Activated effector memory CD4-positive, alpha-beta T cell treated with Interleukin-2 at 50 U/mL for 16 hours (primary cell): ENCODE measurements around the gene PKD1.
A peak's percentile ranks its signal among the peaks of the same experiment; 100 is the strongest.

Experiments used
- DNase-seq: peaks from one replicate; pipeline ENCODE4 v3.0.0-alpha.2; 2020

PKD1 gene

DNA sequence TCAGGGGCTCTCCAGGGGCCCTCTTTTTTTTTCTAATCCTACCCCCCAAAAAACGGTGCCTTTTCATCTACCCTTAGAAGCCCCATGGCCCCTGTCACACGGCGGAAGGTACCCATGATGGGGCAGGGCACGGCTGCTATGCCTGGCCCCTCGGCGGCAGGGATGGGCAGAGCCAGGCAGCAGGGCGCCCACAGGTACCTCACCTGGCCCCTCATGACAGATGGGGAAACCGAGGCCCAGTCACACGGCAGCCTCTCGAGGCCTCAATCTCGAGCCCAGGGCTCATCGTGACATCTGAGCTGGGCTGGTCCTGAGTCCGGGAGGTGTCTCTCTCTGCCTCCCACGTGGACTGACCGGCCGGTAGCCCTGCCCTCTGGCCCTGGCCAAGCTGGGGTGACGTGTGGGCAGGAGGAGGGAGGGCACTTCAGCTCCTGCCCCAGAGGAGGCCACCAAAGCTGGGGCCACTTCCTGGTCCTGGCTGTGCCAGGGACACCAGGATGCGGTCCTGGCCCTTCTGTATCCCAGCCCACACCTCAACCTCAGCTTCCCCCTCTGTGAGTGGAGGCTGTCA, 31.5 kb upstream of the PKD1 start:
- no peak for DNase-seq

DNA sequence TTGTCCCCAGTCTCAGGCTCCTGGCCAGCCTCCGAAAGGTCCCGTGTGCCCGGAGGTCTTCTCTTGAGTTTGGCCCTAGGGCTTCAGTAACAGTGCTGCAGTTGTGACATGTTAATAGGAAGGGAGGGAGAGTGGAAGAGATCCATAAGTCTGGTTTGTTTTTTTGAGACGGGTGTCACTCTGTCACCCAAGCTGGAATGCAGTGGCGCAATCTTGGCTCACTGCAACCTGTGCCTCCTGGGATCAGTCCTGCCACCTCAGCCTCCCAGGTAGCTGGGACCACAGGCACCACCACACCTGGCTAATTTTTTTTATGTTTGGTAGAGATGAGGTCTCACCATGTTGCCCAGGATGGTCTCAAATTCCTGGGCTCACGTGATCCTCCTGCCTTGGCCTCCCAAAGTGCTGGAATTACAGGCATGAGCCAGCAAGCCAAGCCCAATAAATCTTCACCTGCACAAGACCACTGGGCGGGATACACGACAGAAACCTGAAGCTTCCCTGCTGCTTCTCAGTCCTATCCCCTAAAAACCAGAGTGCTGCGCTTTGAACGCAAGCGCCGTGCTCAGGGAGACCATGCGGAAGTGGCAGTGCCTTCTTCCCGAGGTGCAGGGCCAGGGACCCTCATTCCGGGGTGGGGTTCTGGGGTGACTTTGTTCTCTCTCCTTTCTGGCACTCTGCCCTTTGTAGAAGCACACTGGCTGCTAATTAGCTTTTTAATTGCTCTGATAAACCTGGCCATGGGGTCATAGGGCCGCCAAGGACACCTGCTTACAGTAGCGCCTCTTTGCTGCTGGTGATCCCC, 30.8 kb upstream of the PKD1 start:
- DNase-seq, result no peak

GRCh38 chr16:2165861-2166260, 30.2 kb upstream of the PKD1 start:
- no peak for DNase-seq

GRCh38 chr16:2163211-2163881, 27.6 kb upstream of the PKD1 start:
- peak; percentile 19 for DNase-seq

DNA sequence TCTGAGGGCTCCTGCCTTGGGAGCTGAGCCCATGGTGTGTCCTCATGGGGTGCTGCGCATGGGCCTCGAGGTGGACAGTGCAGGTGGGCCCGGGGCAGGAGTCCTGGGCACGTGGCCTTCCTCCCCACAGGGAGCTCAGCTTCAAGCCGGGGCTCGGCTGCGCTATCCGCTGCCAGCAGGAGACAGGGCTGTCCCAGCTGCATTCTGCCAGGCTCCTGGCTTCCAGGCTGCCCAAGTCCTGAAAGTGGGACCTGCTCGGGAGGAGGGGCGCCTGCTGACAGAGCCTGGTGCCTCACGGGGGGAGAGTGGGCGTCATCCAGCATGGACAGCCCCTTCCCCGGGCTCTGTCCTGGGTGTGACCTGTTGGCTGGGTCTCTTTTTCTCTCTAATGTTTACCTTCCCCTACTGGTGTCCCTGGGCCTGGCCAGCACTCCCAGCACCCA, 27.0 kb upstream of the PKD1 start:
- DNase-seq, result no peak

GRCh38 chr16:2161911-2162310, 26.2 kb upstream of the PKD1 start:
- DNase-seq, result no peak

- no peak for DNase-seq
Measured at GRCh38 chr16:2160915-2161551, 25.3 kb upstream of the PKD1 start.

DNA sequence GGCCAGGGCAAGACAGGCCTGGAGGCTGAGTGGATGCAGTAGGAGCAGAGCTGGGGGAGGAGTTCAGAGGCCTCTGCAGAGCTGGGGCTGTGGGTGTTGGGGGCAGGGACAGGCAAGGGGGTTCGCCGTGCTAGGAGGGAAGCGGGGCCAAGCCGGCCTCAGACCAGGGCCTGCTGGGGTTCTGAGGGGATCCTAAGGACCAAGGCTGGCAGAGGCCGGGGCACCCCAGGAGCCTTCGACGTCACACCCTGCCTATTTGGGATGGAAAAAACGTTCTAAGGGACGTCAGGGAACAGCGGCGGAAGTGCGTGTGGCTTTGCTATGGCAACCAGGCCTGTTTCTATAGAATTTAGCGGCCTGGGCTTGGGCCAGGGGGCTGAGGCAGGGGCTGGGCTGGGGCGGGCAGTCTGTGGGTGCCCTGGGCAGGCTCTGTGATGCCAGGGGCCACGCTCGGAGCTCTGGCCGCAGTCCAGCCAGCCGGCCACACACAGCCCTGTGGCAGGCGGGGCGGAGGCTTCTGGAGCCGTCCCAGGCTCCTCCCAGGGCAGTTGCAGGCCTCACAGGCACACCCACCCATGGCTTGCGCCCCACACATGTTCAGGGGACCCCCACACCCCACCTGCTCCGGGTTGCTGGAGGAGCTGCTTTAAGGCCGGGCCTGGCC, 23.6 kb upstream of the PKD1 start:
- DNase-seq, result no peak

GRCh38 chr16:2158262-2158638, 22.6 kb upstream of the PKD1 start:
- DNase-seq, result no peak

DNA sequence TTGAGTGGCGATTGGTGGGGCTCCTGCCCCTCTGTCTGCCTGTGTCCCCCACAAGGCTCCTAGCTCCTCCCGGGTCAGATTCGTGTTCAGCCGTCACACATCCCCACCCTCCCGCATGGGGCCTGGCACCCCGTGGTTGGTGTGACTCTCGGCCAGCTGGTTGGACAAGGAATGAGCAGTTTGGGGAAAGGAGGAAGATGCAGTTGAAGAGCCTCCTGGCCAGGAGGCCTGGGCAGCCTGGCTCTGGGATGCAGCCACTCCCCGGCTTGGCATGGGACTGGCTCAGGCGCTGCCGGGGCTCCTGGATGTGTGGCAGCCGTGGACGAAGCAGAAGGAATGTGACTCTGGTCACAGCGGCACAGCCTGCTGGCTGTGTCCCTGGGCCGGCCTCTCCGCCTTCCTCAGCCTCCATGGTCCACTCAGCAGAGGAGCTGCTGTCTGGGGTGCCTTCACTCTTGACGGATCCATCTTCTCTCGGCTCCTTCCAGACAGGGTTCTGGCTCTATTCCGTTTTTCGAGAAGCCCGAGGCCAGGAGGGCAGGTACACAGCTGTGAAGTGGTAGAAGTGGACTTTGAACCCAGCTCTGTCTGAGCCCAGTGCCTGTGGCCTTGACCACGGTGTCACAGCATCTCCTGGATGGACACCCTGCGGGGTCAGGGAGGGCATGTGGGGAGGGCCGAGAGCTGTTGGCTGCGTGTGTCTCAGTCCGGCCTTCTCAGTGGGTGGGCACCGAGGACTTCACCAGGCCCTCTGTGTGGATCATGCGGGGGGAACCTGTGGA, 22.0 kb upstream of the PKD1 start:
- no peak for DNase-seq

GRCh38 chr16:2156849-2157224, 21.1 kb upstream of the PKD1 start:
- no peak for DNase-seq

DNA sequence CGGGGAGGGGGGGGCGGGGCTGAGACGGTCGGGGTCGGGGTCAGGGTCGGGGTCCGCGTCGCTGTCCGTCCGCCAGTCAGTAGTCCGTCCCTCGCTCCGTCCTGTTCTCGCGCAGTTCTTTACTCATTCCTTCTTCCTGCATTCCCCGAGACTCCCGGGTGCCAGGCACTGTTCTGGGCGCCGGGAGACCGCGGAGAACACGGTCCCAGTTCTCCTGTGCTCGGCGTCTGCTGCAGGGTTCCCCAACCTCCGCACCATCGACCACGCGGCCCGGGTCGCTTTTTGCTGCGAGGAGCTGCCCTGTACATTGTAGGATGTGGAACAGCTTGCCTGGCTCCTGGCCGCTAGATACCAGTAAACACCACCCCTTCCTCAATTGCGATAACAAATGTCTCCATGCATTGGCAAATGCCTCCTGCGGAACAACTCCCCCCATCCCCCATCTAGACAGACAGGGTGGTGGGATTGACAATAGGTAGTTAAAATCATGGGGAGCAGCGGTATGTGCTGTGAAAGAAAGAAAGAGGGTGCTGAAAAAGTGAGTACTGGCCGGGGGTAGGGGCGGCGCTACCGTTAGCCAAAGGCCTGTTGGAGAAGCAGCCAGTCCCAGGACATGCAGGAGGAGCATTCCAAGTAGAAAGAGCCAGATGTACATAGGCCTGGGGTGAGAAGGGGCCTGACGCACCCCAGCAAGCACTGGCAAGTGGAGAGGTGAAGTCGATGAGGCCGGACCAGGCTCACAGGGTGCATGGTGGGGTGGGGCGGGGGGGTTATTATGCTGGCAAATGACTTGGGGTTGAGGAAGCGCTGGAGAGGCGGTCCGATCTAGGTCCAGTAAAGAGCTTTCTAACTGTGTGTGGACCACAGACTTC, 20.5 kb upstream of the PKD1 start:
- DNase-seq, result no peak

- DNase-seq, result peak; percentile 96
Measured at GRCh38 chr16:2155091-2155950, 19.6 kb upstream of the PKD1 start, which contains the start of gene TRAF7. Gene TRAF7 (plus strand): TSS chr16:2155782. CDS start chr16:2163921, 8,139 bp downstream.

DNA sequence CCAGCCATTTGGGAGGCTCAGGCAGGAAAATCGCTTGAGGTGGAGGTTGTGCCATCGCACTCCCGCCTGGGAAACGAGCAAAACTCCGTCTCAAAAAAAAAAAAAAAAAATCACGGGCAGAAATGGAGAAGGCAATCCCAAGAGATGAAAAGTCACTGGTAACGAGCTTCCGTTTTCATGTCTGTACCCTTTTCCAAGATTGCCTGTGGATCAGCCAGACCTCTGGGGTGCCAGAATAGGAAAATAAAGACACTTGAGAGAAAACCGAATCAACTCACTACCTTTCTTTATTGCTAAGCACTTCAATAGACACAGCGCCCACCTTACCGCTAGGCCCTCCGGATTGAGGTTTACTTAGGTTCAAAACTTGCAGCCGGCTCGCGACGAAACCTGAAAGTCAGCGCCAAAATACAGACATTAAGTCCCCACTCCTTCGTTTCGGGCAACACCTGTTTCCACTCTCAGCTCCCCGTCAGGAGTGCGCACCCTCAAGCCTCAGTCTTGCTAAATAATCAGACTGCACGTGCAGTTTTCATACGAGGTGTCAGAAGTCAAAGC, 18.9 kb upstream of the PKD1 start:
- no peak for DNase-seq

DNA sequence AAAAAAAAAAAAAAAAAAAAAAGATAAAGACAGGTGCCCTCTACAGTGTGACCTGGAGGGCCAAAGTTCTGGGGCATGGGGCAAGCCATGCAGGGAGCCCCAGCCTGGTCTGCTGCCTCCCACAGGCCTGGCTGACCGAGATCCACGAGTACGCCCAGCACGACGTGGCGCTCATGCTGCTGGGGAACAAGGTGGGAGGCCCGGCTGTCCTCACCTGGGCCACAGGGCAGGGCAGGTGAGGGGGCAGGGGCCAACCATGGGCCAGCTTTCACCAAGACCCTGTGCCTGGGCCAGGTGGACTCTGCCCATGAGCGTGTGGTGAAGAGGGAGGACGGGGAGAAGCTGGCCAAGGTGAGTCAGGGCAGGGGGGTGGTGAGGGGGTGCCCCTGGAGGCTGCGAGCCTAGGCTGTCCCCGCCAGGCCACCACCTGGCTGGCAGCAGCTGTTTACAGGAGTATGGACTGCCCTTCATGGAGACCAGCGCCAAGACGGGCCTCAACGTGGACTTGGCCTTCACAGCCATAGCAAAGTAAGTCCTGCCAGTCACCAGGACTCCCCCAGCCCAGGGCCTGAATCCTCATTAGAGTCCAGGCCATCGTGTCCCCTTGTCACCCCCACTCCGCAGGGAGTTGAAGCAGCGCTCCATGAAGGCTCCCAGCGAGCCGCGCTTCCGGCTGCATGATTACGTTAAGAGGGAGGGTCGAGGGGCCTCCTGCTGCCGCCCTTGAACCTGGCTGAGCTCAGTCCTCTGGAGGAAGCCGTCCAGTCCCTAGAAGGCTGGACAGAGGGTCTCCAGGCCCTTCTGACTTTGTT, 17.2 kb upstream of the PKD1 start:
- DNase-seq, result no peak

- DNase-seq, result no peak
Measured at GRCh38 chr16:2151188-2152091, 15.7 kb upstream of the PKD1 start.

DNA sequence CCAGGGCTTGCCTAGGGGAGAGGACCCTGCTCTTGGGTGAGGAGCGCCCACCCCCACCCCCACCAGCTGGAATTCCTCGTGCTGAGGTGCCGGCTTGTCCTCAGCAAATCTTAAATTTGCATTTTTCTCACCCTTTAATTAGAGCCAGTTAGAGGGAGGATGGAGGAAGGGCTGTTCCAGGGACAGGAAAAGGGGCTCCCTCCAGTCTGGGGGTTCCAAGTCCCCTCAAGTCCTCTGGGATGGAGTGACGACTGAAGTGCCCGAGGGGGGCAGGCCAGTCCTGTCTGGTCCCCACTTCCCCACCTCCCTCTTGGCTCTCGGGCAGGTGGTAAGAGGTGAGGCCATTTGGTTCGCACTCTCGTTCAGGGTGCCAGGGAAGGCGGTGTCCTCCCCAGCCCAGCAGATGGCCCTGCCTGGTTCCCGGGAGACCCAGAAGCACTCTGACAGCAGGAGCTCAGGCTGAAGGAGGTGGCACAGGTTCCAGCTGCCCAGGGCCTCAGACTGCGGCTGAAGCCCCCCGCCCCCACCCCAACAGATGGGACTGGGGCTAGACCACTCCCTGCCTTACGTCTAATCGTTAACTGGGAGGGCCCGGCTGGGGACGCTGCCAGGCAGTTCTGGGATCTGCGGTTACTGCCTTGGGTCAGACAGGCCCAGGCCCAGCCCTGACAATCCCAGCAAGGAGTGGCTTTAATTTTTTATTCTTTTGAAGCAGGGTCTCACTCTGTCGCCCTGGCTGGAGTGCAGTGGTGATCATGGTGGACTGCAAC, 14.9 kb upstream of the PKD1 start:
- no peak for DNase-seq
